ENCODE data around the gene IQCE.
A peak's percentile ranks its signal among the peaks of the same experiment; 100 is the strongest.

Gene IQCE, protein sequence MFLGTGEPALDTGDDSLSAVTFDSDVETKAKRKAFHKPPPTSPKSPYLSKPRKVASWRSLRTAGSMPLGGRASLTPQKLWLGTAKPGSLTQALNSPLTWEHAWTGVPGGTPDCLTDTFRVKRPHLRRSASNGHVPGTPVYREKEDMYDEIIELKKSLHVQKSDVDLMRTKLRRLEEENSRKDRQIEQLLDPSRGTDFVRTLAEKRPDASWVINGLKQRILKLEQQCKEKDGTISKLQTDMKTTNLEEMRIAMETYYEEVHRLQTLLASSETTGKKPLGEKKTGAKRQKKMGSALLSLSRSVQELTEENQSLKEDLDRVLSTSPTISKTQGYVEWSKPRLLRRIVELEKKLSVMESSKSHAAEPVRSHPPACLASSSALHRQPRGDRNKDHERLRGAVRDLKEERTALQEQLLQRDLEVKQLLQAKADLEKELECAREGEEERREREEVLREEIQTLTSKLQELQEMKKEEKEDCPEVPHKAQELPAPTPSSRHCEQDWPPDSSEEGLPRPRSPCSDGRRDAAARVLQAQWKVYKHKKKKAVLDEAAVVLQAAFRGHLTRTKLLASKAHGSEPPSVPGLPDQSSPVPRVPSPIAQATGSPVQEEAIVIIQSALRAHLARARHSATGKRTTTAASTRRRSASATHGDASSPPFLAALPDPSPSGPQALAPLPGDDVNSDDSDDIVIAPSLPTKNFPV

DNA sequence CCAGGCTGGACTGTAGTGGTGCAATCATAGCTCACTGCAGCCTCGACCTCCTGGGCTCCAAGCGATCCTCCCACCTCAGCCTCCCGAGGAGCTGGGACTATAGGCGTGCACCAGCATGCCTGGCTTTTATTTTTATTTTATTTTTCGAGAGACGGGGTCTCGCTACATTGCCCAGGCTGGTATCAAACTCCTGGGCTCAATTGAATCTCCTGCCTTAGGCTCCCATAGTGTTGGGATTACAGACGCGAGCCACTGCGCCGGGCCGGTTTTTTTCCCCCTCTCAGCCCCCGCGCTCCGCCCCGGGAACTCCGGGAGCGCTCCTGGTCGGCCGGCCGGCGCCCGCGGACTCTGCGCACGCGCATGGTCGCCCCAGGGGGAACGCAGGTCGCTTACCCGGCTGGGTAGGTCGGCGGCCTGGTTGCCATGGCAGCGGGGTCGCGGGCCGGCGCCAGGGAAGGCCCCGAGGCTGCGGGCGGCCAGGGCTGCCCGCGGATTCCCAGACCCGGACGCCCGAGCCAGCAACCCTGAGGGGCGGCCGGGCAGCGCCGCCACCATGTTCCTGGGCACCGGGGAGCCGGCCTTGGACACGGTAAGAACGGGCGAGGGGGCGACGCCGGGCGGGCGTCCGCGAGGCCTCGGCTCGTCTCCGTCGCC, at the start of gene IQCE:
IQCE (plus strand) TSS at position 351 of the 654 bp plus-strand sequence; CDS start at position 554, 203 bp downstream.
- DNase-seq (ENCODE audit: low read depth, low spot score): peak; percentile 40

GRCh38 chr7:2509298-2509906, 49.4 kb upstream of the IQCE start:
- no peak for DNase-seq (ENCODE audit: low read depth, low spot score)

- no peak for DNase-seq (ENCODE audit: low read depth, low spot score)
These were observed 48.5 kb upstream of the IQCE start for GRCh38 chr7:2510130-2510776.

DNA sequence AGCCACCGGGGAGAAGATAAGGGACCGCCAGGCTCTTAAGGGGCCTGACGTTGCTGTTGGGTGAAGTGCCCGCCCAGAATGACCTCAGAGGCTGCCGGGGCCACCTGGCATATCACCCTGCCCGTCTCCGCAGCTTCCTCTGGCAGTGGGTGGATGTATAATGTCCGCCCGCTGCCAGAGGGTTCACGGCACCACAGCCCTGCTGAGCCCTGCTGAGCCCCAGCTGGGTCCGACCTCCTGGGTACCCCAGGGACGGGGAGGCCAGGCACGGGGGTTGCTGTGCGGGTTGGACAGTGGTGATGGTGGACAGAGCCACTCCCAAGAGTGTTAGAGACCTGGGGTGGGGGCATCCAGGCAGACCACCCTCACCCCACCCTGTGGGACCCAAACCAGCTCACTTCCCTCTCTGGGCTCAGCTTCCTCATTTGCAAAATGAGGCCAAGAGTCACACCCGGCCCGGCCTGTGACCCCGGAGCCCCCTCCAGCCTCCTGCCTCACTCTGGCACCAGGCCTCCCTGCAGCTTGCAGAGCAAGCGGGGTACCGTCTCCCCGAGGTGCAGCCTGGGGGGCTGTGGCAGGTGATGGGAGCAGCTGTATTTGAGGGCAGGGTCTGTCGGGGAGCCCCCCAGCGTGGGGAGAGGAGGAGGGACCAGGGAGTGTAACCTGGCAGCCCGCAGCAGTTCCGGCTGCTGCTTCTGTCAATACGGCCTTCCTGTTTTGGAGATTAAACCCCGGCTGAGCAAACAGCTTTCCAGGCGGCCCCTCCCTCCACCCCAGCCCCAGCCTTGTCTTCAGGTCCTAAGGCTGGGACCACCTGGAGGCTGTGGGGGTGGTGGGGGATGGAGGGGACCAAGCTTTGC, 47.6 kb upstream of the IQCE start:
- DNase-seq (ENCODE audit: low read depth, low spot score): no peak

- DNase-seq (ENCODE audit: low read depth, low spot score): no peak
These were observed 47.0 kb upstream of the IQCE start for GRCh38 chr7:2511769-2512168.

- DNase-seq (ENCODE audit: low read depth, low spot score): no peak
These were observed 46.6 kb upstream of the IQCE start for GRCh38 chr7:2512179-2512661.

DNA sequence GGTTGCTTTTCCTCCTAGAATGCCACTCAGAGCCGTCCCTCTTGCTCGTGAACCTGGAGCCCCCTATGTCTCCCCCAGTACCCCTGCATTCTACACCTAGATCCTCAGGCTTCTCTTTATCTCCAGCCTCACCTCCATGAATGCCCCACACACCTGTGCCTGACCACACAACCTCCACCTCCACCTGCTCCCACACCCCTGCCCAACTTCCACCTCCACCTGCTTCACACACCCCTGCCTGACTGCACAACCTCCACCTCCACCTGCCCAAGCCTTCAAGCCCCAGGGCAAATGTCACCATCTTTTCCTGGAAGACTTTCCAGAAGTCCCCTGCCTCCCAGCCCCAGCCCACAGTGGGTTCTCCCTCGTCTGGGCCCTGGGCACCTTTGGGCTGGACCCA, 46.1 kb upstream of the IQCE start:
- no peak for DNase-seq (ENCODE audit: low read depth, low spot score)

- DNase-seq (ENCODE audit: low read depth, low spot score): no peak
These were observed 45.1 kb upstream of the IQCE start for GRCh38 chr7:2513702-2514101.

DNA sequence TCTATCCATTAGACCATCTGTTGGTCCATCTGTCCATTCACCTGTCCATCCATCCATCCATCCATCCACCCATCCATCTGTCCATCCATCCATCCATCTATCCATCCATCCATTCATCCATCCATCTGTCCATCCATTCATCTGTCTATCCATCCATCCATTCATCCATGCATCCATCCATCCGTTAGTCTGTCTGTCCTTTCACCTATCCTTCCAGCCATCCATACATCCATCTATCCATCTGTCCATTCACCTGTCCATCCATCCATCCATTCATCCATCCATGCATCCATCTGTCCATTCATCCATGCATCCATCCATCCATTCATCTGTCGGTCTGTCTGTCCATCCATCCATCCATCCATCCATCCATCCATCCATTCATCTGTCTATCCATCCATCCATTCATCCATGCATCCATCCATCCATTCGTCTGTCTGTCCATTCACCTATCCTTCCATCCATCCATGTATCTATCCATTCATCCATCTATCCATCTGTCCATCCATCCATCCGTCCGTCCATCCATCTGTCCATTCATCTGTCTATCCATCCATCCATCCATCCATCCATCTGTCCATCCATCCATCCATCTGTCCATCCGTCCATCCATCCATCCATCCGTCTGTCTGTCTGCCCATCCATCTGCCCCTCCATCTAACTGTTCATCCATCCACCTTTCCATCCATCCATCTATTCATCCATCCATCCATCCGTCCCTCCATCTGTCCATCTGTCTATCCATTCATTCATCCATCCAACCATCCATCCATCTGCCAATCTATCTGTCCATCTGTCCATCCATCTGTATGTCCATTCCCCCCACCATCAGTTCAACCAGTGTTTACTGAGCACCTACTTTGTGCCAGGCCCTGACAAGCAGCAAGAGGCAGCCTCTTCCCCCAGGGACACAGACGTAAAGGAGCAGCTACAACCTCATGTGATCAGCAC, 44.0 kb upstream of the IQCE start:
- DNase-seq (ENCODE audit: low read depth, low spot score): no peak

- no peak for DNase-seq (ENCODE audit: low read depth, low spot score)
These were observed 43.2 kb upstream of the IQCE start for GRCh38 chr7:2515424-2516193.

DNA sequence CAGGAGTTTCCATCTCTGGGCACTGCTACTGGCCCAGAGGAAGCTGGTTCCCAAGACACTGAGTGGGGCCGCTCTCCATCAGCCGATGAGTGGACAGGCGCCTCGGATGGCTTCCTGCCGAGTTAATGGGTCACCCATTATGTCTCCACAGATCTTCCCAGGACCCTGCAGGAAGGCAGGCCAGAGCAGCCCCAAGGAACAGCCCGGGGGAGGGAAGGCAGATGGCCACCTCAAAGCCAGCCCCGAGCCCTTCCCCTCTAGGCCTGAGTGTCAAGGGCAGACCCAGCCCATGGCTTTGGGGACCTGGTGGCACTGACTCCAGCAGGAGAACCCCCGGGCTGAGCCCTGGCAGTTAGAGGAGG, 42.6 kb upstream of the IQCE start:
- no peak for DNase-seq (ENCODE audit: low read depth, low spot score)

GRCh38 chr7:2517026-2517425, 41.8 kb upstream of the IQCE start:
- DNase-seq (ENCODE audit: low read depth, low spot score): no peak

GRCh38 chr7:2517678-2518507, 40.9 kb upstream of the IQCE start:
- no peak for DNase-seq (ENCODE audit: low read depth, low spot score)

- no peak for DNase-seq (ENCODE audit: low read depth, low spot score)
These were observed 40.1 kb upstream of the IQCE start for GRCh38 chr7:2518737-2519118.

GRCh38 chr7:2519119-2519930, 39.5 kb upstream of the IQCE start, which contains the start of gene LFNG:
Gene LFNG, plus strand, starts transcription at chr7:2519774. Its CDS starts 88 bp downstream, at chr7:2519862.
- no peak for DNase-seq (ENCODE audit: low read depth, low spot score)

GRCh38 chr7:2520131-2520760, 38.5 kb upstream of the IQCE start:
- DNase-seq (ENCODE audit: low read depth, low spot score): no peak
